Fibroblast of the conjunctiva (primary cell): ENCODE measurements around the gene FHOD3.
A peak's percentile ranks its signal among the peaks of the same experiment; 100 is the strongest.

ENCODE experiments used
- DNase-seq: peaks from one replicate; pipeline ENCODE4 v3.0.0-alpha.2; 2010; ENCODE audit warnings: low read depth

FHOD3 gene

GRCh38 chr18:36323421-36323820, 25.9 kb downstream of the FHOD3 start:
- DNase-seq: no peak

GRCh38 chr18:36325846-36326245, 28.3 kb downstream of the FHOD3 start:
- DNase-seq: no peak

GRCh38 chr18:36326771-36327170, 29.3 kb downstream of the FHOD3 start:
- DNase-seq: no peak

GRCh38 chr18:36327352-36328316, 30.1 kb downstream of the FHOD3 start:
- no peak for DNase-seq

GRCh38 chr18:36328385-36328858, 30.9 kb downstream of the FHOD3 start:
- no peak for DNase-seq

- DNase-seq: no peak
These were observed 31.4 kb downstream of the FHOD3 start for GRCh38 chr18:36328916-36329315.

GRCh38 chr18:36329684-36330434, 32.3 kb downstream of the FHOD3 start:
- DNase-seq: no peak

- DNase-seq: no peak
These were observed 33.0 kb downstream of the FHOD3 start for GRCh38 chr18:36330435-36331052.

GRCh38 chr18:36331521-36331971, 34.0 kb downstream of the FHOD3 start:
- no peak for DNase-seq

GRCh38 chr18:36333414-36333813, 35.9 kb downstream of the FHOD3 start:
- no peak for DNase-seq

- no peak for DNase-seq
These were observed 37.3 kb downstream of the FHOD3 start for GRCh38 chr18:36334798-36335197.

GRCh38 chr18:36335476-36336279, 38.2 kb downstream of the FHOD3 start:
- DNase-seq: peak; percentile 59

- no peak for DNase-seq
These were observed 40.3 kb downstream of the FHOD3 start for GRCh38 chr18:36337679-36338402.

GRCh38 chr18:36338403-36338933, 41.0 kb downstream of the FHOD3 start:
- DNase-seq: no peak

- no peak for DNase-seq
These were observed 42.7 kb downstream of the FHOD3 start for GRCh38 chr18:36340246-36340645.

- DNase-seq: no peak
These were observed 44.4 kb downstream of the FHOD3 start for GRCh38 chr18:36341944-36342343.

GRCh38 chr18:36348331-36348730, 50.8 kb downstream of the FHOD3 start:
- DNase-seq: no peak

GRCh38 chr18:36348971-36349417, 51.5 kb downstream of the FHOD3 start:
- DNase-seq: no peak

- no peak for DNase-seq
These were observed 52.0 kb downstream of the FHOD3 start for GRCh38 chr18:36349552-36349951.

- DNase-seq: no peak
These were observed 52.7 kb downstream of the FHOD3 start for GRCh38 chr18:36350251-36350651.
